NOMO-1 treated with dmso at 0.1 percent for 144 hours (cell line): ENCODE measurements around the gene ZNHIT3.

Experiments
- DNase-seq: peaks from one replicate; lab custom pipeline; 2025; ENCODE audit not compliant: unreplicated experiment; lab: John Stamatoyannopoulos, UW

The ZNHIT3 gene

GRCh38 chr17:36545077-36545464, 58.6 kb downstream of the ZNHIT3 start:
- no peak for DNase-seq
